Epithelial cell of proximal tubule (primary cell): ENCODE results near the gene ATXN7. TPM values are rescaled to one million over a fixed set of nuclear protein-coding genes. Genes with fewer than 3 reads are reported as not detected.

ENCODE experiments used
- DNase-seq: peaks from one replicate; pipeline ENCODE4 v3.0.0-alpha.2; 2011; ENCODE audit warnings: low read depth
- H3K4me3 ChIP-seq: 2 replicates; pipeline ENCODE4 v1.5.1; 2011; ENCODE audit warnings: low read depth, mild to moderate bottlenecking, low read length
- total RNA-seq: library from RNA; depleted of rRNA; stranded (reverse); fragments of >200 nt; gene quantifications from 2 replicates; pipeline ENCODE4 v1.2.3, GENCODE V29; 2015
- TF ChIP-seq, protein P1 (sequence below): conservative IDR thresholded peaks from 2 replicates; pipeline ENCODE4 v1.5.1; 2012; ENCODE audit warnings: low read depth, mild to moderate bottlenecking, low read length

Gene ATXN7
- total RNA-seq, 1 donor from 2014 or later: 16.7 TPM

DNA sequence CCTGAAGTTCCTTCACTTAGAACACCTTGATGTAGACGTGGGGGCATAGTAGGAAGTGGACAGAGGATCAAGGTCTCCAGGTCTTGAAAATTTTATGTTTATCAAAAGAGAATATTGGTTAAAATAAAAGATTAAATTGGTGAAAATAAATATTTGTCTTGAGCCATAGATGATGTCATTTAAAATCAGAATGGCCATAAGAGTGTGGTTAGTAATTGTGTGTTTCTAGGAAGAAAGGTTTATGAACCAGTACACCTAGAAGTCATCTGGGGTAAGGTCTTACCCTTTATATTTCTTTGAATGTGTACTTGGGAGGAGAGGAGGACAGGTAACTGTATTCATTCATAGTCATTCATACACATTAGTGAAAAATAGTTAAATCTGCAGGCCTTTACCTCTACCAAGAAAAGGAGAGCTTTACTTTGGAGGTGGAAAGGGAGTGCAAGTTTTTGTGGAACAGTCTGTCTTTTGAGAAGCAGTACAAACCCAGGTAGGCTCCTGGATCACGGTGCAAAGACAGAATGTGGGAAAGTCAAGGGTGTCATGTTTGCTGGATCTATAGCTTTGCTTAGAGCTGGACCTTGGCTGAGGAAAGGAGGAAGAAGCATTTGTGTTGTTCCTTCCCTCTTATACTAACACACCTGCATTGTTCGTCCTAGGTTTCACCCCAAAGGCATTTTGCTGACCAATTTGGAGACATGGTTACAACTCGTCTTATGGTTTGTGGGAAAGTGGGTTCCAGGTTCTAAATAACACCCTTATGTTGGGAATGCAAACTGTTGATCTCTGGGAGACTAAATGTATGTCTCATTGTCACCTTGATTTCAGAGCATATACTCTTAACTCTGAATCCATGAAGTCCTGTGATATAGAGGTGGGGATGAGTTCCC is 42.3 kb downstream of the ATXN7 start:
- no peak for DNase-seq
- TF ChIP-seq, protein P1, sequence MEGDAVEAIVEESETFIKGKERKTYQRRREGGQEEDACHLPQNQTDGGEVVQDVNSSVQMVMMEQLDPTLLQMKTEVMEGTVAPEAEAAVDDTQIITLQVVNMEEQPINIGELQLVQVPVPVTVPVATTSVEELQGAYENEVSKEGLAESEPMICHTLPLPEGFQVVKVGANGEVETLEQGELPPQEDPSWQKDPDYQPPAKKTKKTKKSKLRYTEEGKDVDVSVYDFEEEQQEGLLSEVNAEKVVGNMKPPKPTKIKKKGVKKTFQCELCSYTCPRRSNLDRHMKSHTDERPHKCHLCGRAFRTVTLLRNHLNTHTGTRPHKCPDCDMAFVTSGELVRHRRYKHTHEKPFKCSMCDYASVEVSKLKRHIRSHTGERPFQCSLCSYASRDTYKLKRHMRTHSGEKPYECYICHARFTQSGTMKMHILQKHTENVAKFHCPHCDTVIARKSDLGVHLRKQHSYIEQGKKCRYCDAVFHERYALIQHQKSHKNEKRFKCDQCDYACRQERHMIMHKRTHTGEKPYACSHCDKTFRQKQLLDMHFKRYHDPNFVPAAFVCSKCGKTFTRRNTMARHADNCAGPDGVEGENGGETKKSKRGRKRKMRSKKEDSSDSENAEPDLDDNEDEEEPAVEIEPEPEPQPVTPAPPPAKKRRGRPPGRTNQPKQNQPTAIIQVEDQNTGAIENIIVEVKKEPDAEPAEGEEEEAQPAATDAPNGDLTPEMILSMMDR: no peak
- H3K4me3 ChIP-seq: no peak overlapping the region

DNA sequence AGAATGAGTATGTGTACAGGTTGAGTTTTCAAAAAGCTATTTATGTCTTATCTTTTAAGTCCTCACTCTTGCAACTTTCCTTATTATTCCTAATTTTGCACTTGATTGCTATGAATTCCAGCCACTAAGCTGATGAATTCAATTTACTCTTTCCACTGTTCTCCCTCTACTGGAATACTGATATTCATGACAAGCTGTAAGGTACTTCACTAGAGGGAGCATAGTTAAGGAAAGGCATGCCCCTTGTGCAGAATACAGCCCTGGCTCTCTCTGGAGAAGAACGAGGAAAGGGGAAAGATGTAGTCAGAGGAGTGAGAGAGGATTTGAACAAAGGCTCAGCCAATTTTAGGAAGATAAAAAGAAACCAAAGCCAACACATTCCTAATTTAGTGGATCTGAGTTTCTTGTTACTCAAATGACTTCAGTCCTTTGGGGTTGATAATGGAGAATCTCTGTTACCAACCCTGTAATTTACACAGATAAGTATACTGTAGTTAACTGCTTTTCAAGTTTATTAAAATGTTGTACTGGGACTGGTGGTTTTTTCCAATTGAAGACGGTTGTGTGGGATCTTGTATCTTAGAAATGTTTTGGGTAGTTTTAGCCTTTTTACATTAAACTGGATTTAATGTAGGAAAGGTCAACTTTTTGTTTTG is 44.5 kb downstream of the ATXN7 start:
- H3K4me3 ChIP-seq: no peak overlapping the region
- DNase-seq: no peak
- TF ChIP-seq, protein P1: peak; percentile 42

DNA sequence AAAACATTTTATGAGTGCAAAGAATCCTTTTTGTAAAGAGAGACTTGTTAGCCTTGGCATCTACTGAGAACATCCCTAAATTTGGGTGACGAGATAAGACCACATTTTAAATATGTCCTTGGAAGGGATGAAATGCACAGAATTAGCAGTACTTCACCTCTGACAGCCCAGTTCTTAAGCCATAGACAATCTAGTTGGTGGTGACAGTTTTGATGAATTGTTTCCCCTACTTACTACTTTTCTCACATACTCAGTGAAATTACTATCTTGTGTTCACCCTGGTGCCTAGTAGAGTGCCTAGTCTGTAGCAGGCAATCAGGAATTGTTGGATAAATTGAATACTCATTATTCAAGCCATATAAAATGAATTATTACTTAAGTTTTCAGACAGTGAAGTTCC is 45.1 kb downstream of the ATXN7 start:
- DNase-seq: no peak
- H3K4me3 ChIP-seq: no peak overlapping the region
- TF ChIP-seq, protein P1: no peak

DNA sequence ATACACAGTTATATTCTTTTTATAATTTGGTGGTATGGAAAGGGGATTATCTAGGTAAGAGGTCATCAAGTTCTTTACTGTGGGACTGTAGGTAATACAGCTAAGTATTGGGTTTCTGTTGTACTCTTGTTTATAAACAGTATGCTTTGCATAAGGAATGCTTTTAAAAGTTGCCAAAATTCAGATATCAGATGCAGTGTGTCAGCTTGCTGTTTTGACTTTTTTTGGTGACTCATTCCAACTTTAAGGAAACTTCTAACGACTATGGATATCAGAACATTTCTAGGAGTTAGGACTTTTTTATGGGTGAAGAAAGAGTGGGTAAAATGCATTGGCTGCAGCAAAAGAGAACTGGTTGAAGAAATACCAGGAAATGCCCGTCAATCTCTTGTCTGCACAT is 45.8 kb downstream of the ATXN7 start:
- H3K4me3 ChIP-seq: no peak overlapping the region
- TF ChIP-seq, protein P1: no peak
- no peak for DNase-seq

DNA sequence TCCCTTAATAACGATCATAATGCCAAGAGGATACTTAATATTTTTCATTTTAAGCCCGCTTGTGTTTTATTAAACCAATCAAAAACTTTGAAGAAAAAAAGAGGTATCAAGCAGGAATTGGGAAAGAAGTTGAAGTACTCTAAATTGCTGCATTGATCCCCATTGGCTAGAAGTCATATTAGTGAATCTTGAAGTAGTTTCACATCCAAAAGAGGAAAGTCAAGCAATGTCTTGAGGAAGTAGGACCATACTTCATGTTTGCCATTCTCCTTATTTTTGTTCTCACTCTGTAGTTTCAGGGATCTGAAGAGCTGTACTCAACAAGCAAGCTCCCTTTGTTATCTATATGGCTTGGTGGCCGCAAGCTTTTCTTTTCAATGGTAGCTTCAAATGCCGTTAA is 46.3 kb downstream of the ATXN7 start:
- no peak for DNase-seq
- TF ChIP-seq, protein P1: no peak
- H3K4me3 ChIP-seq: no peak overlapping the region

DNA sequence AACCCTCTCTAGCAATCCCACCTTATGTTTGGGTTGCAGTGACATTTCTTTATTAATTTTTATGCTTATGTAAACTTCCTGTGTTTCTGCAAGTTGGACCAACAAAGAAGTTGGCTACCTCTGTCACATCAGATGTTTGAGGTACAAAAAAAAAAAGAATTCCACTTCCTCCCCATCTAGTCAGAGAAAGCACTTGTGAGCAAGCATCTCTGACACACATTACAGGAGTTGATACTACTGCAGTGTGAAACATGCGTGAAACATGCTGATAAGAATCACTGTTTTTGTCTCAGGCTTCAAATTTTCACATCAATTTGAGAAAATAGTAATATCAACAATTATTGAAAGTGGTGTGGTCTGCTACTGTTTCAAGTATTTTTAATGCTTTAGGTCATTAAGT is 47.2 kb downstream of the ATXN7 start:
- no peak for DNase-seq
- TF ChIP-seq, protein P1: no peak
- peak overlapping the region; percentile 73 for H3K4me3 ChIP-seq
